Adrenal gland (tissue), 5 donors: Measurements from ENCODE around the gene CDC42BPG.

Source experiments
- CTCF ChIP-seq, 6 experiments: fragments of 450-650 bp in 4 of 6; fragments of 200-600 bp in 2 of 6; sonication (generic) in 1 of 6; IDR thresholded peaks; 1 replicate in 5 of 6; 2 replicates in 1 of 6; pipeline versions ENCODE4 v1.5.1 to v1.8.0; 2016 to 2021; ENCODE audit warnings: antibody characterized with exemption in 6 of 6, mild to moderate bottlenecking in 2 of 6, moderate library complexity in 1 of 6
- POLR2A ChIP-seq, 2 donors: fragments of 450-650 bp; IDR thresholded peaks; one replicate each; pipeline ENCODE4 v1.6.1; 2017; ENCODE audit warnings: antibody characterized with exemption in 2 of 2, mild to moderate bottlenecking in 2 of 2, moderate library complexity in 1 of 2
- donor health status: DM: no; HTN: no; CAD: no.

GRCh38 chr11:64874308-64875240 is 30.1 kb upstream of the CDC42BPG start:
- TF ChIP-seq CTCF (IDR thresholded peaks at IDR 0.05) (no peak), POLR2A (IDR thresholded peaks at IDR 0.05) (no peak)
